DOHH2 (cell line): ENCODE measurements around the gene SIDT2.

Experiments used
- H3F3A ChIP-seq: fragments of 200-600 bp; sonication (generic), shearing (Covaris generic); 2 replicates; pipeline ENCODE4 v1.6.0; 2016; ENCODE audit warnings: antibody characterized with exemption, mild to moderate bottlenecking; ENCODE audit not compliant: control insufficient read depth, insufficient read depth
- H3K27ac ChIP-seq: fragments of 200-600 bp; sonication (generic); 2 replicates; pipeline ENCODE4 v1.5.1; 2014; ENCODE audit warnings: low read depth, mild to moderate bottlenecking, low read length, moderate library complexity
- H3K27me3 ChIP-seq: fragments of 200-600 bp; sonication (generic); 2 replicates; pipeline ENCODE4 v1.6.1; 2014; ENCODE audit warnings: mild to moderate bottlenecking, low read length, mixed read lengths; ENCODE audit not compliant: control insufficient read depth
- H3K36me3 ChIP-seq: fragments of 200-600 bp; sonication (generic); 2 replicates; pipeline ENCODE4 v1.6.1; 2014; ENCODE audit warnings: mild to moderate bottlenecking, low read length, moderate library complexity, mixed read lengths; ENCODE audit not compliant: control insufficient read depth
- H3K4me1 ChIP-seq: fragments of 200-600 bp; sonication (generic); 2 replicates; pipeline ENCODE4 v1.6.1; 2014; ENCODE audit warnings: mild to moderate bottlenecking, low read length, mixed read lengths; ENCODE audit not compliant: control insufficient read depth
- H3K4me2 ChIP-seq: fragments of 200-600 bp; sonication (generic); 2 replicates; pipeline ENCODE4 v1.6.0; 2014; ENCODE audit warnings: mild to moderate bottlenecking, low read length, moderate library complexity
- H3K4me3 ChIP-seq: fragments of 200-600 bp; sonication (generic); 2 replicates; pipeline ENCODE4 v1.5.1; 2014; ENCODE audit warnings: mild to moderate bottlenecking, low read length, mixed read lengths
- H3K79me2 ChIP-seq: fragments of 200-600 bp; sonication (generic); 2 replicates; pipeline ENCODE4 v1.6.1; 2014; ENCODE audit warnings: mild to moderate bottlenecking, low read length, mixed read lengths; ENCODE audit not compliant: control insufficient read depth
- H3K9me2 ChIP-seq: fragments of 200-600 bp; sonication (generic); replicated peaks from 2 replicates; pipeline ENCODE4 v1.6.1; 2014; ENCODE audit warnings: mild to moderate bottlenecking, low read length, mixed read lengths; ENCODE audit not compliant: control insufficient read depth
- H3K9me3 ChIP-seq: fragments of 200-600 bp; sonication (generic); 2 replicates; pipeline ENCODE4 v1.6.1; 2014; ENCODE audit warnings: antibody characterized with exemption, low read length, mixed read lengths; ENCODE audit not compliant: control insufficient read depth, insufficient read depth
- H4K20me1 ChIP-seq: fragments of 200-600 bp; sonication (generic); 2 replicates; pipeline ENCODE4 v1.6.0; 2014; ENCODE audit warnings: low read depth, mild to moderate bottlenecking, antibody characterized with exemption, low read length, moderate library complexity; ENCODE audit not compliant: control insufficient read depth, insufficient read depth
- EZH2phosphoT487 ChIP-seq: fragments of 200-600 bp; sonication (generic); IDR thresholded peaks from 2 replicates; pipeline ENCODE4 v1.6.1; 2017; ENCODE audit warnings: borderline replicate concordance, mild to moderate bottlenecking, antibody characterized with exemption, low read length, moderate library complexity, mixed read lengths
- TF ChIP-seq, protein P1 (sequence below): fragments of 200-600 bp; sonication (generic); IDR thresholded peaks from one replicate; pipeline ENCODE4 v1.5.1; 2014; ENCODE audit warnings: antibody characterized with exemption, mild to moderate bottlenecking, low read depth, low read length; ENCODE audit not compliant: poor library complexity, severe bottlenecking

The SIDT2 gene

DNA sequence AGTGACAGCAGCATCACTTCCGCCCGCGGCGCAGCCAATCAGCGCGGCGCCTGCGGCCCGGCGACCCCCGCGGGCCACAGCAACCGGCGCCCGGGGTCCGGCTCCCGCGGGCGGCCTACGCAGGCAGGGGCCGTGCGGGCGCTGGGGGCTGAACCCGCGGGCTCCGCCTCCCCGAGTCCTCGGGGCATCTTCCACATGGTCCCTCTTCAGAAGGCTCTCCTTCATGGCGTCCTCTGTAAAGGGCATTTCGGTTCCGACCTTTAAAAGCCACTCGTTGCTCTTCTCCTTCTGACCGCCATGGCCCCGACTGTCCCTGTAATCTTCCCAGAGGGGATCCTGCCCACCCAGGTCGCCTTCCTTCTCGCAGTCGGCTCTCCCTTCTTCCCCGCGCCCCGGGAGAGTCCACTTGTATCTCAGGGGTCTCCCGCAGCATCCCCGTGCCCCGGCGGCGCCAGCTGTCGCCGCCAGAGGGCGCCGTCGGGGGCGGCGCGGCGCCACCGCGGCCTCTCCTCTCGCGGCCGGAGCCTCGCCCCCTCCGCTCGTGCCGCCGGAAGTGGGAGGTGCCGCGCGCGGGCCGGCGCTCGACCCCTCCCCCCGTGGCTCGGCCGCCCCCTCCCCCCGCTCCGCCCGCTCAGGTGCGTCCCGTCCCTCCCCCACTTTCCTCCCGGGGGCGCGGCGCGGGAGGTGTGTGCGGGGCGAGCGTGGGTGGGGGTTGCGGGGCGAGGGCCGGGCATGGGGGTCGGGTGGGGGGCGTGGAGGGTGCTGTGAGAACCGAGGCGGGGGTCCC, 53.7 kb downstream of the SIDT2 start, which contains the start of gene RNF214:
Gene RNF214, plus strand, starts transcription at position 580 of the 787 bp plus-strand sequence. CDS start 1,602 bp downstream, outside the sequence.
- H3K9me2 ChIP-seq = no peaks in the 10 kb centered on the region
- H3K9me3 ChIP-seq = no peaks in the 10 kb centered on the region
- peak within 1 kb of the TSS; percentile 95 for H3K4me3 ChIP-seq
- peak within 1 kb of the TSS; percentile 66 for H3K27ac ChIP-seq
- peak within 1 kb of the TSS; percentile 81 for H3K4me2 ChIP-seq
- H3K79me2 ChIP-seq = peaks cover 38% of the 10 kb centered on the region
- peaks cover 28% of the 10 kb centered on the region for H3K36me3 ChIP-seq
- TF ChIP-seq, protein P1, sequence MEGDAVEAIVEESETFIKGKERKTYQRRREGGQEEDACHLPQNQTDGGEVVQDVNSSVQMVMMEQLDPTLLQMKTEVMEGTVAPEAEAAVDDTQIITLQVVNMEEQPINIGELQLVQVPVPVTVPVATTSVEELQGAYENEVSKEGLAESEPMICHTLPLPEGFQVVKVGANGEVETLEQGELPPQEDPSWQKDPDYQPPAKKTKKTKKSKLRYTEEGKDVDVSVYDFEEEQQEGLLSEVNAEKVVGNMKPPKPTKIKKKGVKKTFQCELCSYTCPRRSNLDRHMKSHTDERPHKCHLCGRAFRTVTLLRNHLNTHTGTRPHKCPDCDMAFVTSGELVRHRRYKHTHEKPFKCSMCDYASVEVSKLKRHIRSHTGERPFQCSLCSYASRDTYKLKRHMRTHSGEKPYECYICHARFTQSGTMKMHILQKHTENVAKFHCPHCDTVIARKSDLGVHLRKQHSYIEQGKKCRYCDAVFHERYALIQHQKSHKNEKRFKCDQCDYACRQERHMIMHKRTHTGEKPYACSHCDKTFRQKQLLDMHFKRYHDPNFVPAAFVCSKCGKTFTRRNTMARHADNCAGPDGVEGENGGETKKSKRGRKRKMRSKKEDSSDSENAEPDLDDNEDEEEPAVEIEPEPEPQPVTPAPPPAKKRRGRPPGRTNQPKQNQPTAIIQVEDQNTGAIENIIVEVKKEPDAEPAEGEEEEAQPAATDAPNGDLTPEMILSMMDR = peak; percentile 85
- no peak for TF ChIP-seq EZH2phosphoT487
- H4K20me1 ChIP-seq = no peaks in the 10 kb centered on the region
- no peaks in the 10 kb centered on the region for H3K27me3 ChIP-seq
- peaks cover 5% of the 10 kb centered on the region; the same call in 1 of the 2 replicates for H3F3A ChIP-seq
- H3K4me1 ChIP-seq = peaks cover 28% of the 10 kb centered on the region

DNA sequence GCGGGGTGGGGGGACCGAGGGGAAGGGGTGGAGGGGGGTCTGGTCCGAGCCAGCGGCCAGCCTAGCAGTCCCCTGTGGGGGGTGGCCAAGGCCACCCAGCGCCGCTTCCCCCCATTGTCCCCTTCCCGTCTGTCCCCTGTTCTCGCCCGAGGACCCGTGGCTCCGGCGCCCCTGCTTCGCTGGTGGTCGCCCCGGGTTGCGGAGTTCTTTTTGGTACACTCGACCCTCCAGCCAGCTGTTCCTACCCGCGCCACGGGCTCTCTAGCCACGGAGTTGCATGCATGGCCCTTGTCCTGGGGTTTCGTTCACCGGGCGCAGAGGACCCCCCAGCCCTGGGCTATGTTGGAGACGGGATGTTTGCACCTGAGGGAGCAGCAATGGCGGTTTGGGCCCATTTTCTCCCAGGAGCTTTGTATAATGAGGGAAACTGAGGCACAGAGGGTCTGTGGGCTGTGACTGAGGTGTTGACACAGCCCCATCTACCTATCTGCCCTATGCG, 54.4 kb downstream of the SIDT2 start:
- TF ChIP-seq EZH2phosphoT487 = no peak
- TF ChIP-seq, protein P1 = no peak
- Histone ChIP-seq H3K4me3 (peak overlapping the region; percentile 95), H3K27ac (no peak overlapping the region), H3K9me2 (no peaks in the 10 kb centered on the region), H3K4me2 (peak overlapping the region; percentile 70), H3F3A (peaks cover 5% of the 10 kb centered on the region; the same call in 1 of the 2 replicates), H4K20me1 (no peaks in the 10 kb centered on the region), H3K4me1 (peaks cover 28% of the 10 kb centered on the region), H3K79me2 (peaks cover 38% of the 10 kb centered on the region), H3K36me3 (peaks cover 24% of the 10 kb centered on the region), H3K9me3 (no peaks in the 10 kb centered on the region), H3K27me3 (no peaks in the 10 kb centered on the region)

DNA sequence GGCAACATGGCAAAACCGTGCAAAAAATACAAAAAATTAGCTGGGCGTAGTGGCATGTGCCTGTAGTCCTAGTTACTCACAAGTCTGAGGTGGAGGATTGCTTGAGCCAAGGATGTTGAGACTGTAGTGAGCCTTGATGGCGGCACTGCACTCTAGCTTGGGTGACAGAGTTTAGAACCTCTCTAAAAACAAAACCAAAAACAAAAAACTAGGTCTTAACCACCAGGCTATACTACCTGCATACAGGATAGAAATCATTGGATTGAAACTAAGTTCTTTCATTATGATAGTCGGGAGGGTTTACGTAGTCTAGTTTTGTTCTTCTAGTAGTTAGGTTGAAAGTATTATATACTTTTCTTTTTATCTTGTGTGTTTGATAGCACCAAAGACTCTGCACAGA, 59.7 kb downstream of the SIDT2 start:
- Histone ChIP-seq H4K20me1 (no peaks in the 10 kb centered on the region), H3K9me3 (no peaks in the 10 kb centered on the region), H3K27me3 (no peaks in the 10 kb centered on the region), H3K36me3 (peaks cover 19% of the 10 kb centered on the region), H3K4me2 (no peak overlapping the region), H3K79me2 (peaks cover 9% of the 10 kb centered on the region), H3K4me3 (no peak overlapping the region), H3K27ac (no peak overlapping the region), H3K9me2 (no peaks in the 10 kb centered on the region), H3F3A (peaks cover 5% of the 10 kb centered on the region; the same call in 1 of the 2 replicates), H3K4me1 (peaks cover 10% of the 10 kb centered on the region)
- TF ChIP-seq, protein P1 = no peak
- TF ChIP-seq EZH2phosphoT487 = no peak
